Left ventricle myocardium inferior (tissue), 1 donor: ENCODE data around the gene COL4A2. TPM values are rescaled to one million over a fixed set of nuclear protein-coding genes. Genes with fewer than 3 reads are reported as not detected.

ENCODE experiments used
- DNase-seq: peaks from one replicate; pipeline ENCODE4 v3.0.0-alpha.2; 2020
- H3K27ac ChIP-seq: fragments of 200-600 bp; replicated peaks from 2 replicates; pipeline ENCODE4 v1.8.0; 2021
- H3K27me3 ChIP-seq: fragments of 200-600 bp; 2 replicates; pipeline ENCODE4 v1.8.0; 2021; ENCODE audit warnings: low read depth
- H3K36me3 ChIP-seq: fragments of 200-600 bp; 2 replicates; pipeline ENCODE4 v1.8.0; 2021
- H3K4me1 ChIP-seq: fragments of 200-600 bp; 2 replicates; pipeline ENCODE4 v1.8.0; 2021
- H3K4me3 ChIP-seq: fragments of 200-600 bp; 2 replicates; pipeline ENCODE4 v1.8.0; 2021; ENCODE audit warnings: mild to moderate bottlenecking, moderate library complexity
- H3K9me3 ChIP-seq: fragments of 200-600 bp; replicated peaks from 2 replicates; pipeline ENCODE4 v1.8.0; 2021
- CTCF ChIP-seq: fragments of 200-600 bp; IDR thresholded peaks from 2 replicates; pipeline ENCODE4 v1.8.0; 2021; ENCODE audit warnings: antibody characterized with exemption, mild to moderate bottlenecking, borderline replicate concordance
- intact Hi-C: fragments of 100-400 bp; cut with micrococcal nuclease; formaldehyde crosslinking; loops from one replicate; pipeline ENCODE4 v1.11.0; 2022
- total RNA-seq: library from RNA; stranded (reverse); fragmentation: NEBNext Ultra II Directional; extraction: Animal tissue kit (Norgen Biotek cat#: 25700); gene quantifications from one replicate; pipeline ENCODE4 v1.2.1, GENCODE V29; 2021
- donor health status: DM: no; HTN: yes; CAD: no; lungs with severe emphysema.

COL4A2 gene
- total RNA-seq, 1 donor from 2014 or later, result 117 TPM

GRCh38 chr13:110304256-110304655 lies 2.8 kb upstream of the COL4A2 start:
- intact Hi-C loops, result loop anchor here (10.0 kb wide), 2 partner anchors 79 to 111 kb away; no protein-coding TSS in a partner anchor
- Histone ChIP-seq H3K27me3 (no peaks in the 10 kb centered on the region), H3K27ac (peak overlapping the region; percentile 97), H3K4me1 (peaks cover 98% of the 10 kb centered on the region), H3K36me3 (no peaks in the 10 kb centered on the region), H3K4me3 (peak overlapping the region; percentile 83), H3K9me3 (no peaks in the 10 kb centered on the region)
- TF ChIP-seq CTCF, result no peak
- DNase-seq, result no peak

GRCh38 chr13:110305001-110305400 lies 2.1 kb upstream of the COL4A2 start:
- Histone ChIP-seq H3K4me3 (peak overlapping the region; percentile 83), H3K27me3 (no peaks in the 10 kb centered on the region), H3K27ac (peak overlapping the region; percentile 97), H3K4me1 (peaks cover 98% of the 10 kb centered on the region), H3K36me3 (no peaks in the 10 kb centered on the region), H3K9me3 (no peaks in the 10 kb centered on the region)
- intact Hi-C loops, result loop anchor here (10.0 kb wide), 2 partner anchors 80 to 110 kb away; no protein-coding TSS in a partner anchor
- TF ChIP-seq CTCF, result no peak
- no peak for DNase-seq

GRCh38 chr13:110305544-110305943 lies 1.5 kb upstream of the COL4A2 start:
- intact Hi-C loops, result loop anchor here (10.0 kb wide), 2 partner anchors 81 to 109 kb away; no protein-coding TSS in a partner anchor
- DNase-seq, result no peak
- H3K36me3 ChIP-seq, result no peaks in the 10 kb centered on the region
- TF ChIP-seq CTCF, result no peak
- H3K4me1 ChIP-seq, result peaks cover 98% of the 10 kb centered on the region
- H3K9me3 ChIP-seq, result no peaks in the 10 kb centered on the region
- no peaks in the 10 kb centered on the region for H3K27me3 ChIP-seq
- H3K4me3 ChIP-seq, result peak overlapping the region; percentile 83
- peak overlapping the region; percentile 97 for H3K27ac ChIP-seq

- peak overlapping the region; percentile 97 for H3K27ac ChIP-seq
- peak overlapping the region; percentile 83 for H3K4me3 ChIP-seq
- peaks cover 98% of the 10 kb centered on the region for H3K4me1 ChIP-seq
- no peaks in the 10 kb centered on the region for H3K36me3 ChIP-seq
- DNase-seq, result no peak
- intact Hi-C loops, result loop anchor here (10.0 kb wide), 2 partner anchors 81 to 109 kb away; no protein-coding TSS in a partner anchor
- TF ChIP-seq CTCF, result no peak
- no peaks in the 10 kb centered on the region for H3K9me3 ChIP-seq
- H3K27me3 ChIP-seq, result no peaks in the 10 kb centered on the region
Observed at GRCh38 chr13:110305949-110306339, 1.1 kb upstream of the COL4A2 start.

- H3K27me3 ChIP-seq, result no peaks in the 10 kb centered on the region
- H3K36me3 ChIP-seq, result no peaks in the 10 kb centered on the region
- no peaks in the 10 kb centered on the region for H3K9me3 ChIP-seq
- peak overlapping the region; percentile 97 for H3K27ac ChIP-seq
- intact Hi-C loops, result loop anchor here (10.0 kb wide), 2 partner anchors 82 to 108 kb away; no protein-coding TSS in a partner anchor
- TF ChIP-seq CTCF, result peak; percentile 9
- H3K4me1 ChIP-seq, result peaks cover 98% of the 10 kb centered on the region
- peak overlapping the region; percentile 83 for H3K4me3 ChIP-seq
- no peak for DNase-seq
Observed at GRCh38 chr13:110306340-110306959, 634 bp upstream of the COL4A2 start.
